SK-N-SH (cell line): Measurements from ENCODE around the gene ZC3H15. TPM values are rescaled to one million over a fixed set of nuclear protein-coding genes. Genes with fewer than 3 reads are reported as not detected.

ENCODE experiments used
- CTCF ChIA-PET: fragments of 300-600, 350-600 bp; formaldehyde crosslinking; extraction: SDS; loops from one replicate; lab custom pipeline; 2021; lab: Yijun Ruan, JAX
- POLR2A ChIA-PET: fragments of 350-600 bp; sonication (Branson Sonifier 250); formaldehyde crosslinking; extraction: SDS; loops from one replicate; lab custom pipeline; 2020; ENCODE audit warnings: antibody characterized with exemption, inconsistent platforms; lab: Yijun Ruan, JAX
- DNase-seq: peaks from one replicate; pipeline ENCODE4 v3.0.0; 2012
- H2AFZ ChIP-seq: fragments of 200-600 bp; sonication (generic); 2 replicates; pipeline ENCODE4 v1.8.1; 2016; ENCODE audit warnings: antibody characterized with exemption, mild to moderate bottlenecking, low read depth
- H3F3A ChIP-seq: fragments of 200-600 bp; sonication (generic); replicated peaks from 2 replicates; pipeline ENCODE3; 2016; ENCODE audit warnings: antibody characterized with exemption, mild to moderate bottlenecking; ENCODE audit not compliant: insufficient read depth
- H3K27ac ChIP-seq, 2 experiments: fragments of 200-500 bp in 1 of 2; fragments of 200-600 bp in 1 of 2; sonication (Bioruptor generic) in 1 of 2; sonication (generic), shearing (Covaris generic) in 1 of 2; 2 replicates each; pipeline versions ENCODE4 v1.5.1 to v1.6.1; 2014 to 2016; ENCODE audit warnings: low read depth in 2 of 2, inconsistent platforms in 1 of 2, low read length in 1 of 2, mild to moderate bottlenecking in 1 of 2, mixed read lengths in 1 of 2
- H3K27me3 ChIP-seq: fragments of 200-600 bp; sonication (generic), shearing (Covaris generic); 2 replicates; pipeline ENCODE4 v1.6.1; 2016; ENCODE audit warnings: mixed run types; ENCODE audit not compliant: insufficient read depth
- H3K36me3 ChIP-seq, 2 experiments: fragments of 200-500 bp in 1 of 2; fragments of 200-600 bp in 1 of 2; sonication (Bioruptor generic) in 1 of 2; sonication (generic) in 1 of 2; replicated peaks in 1 of 2; 2 replicates each; pipeline versions ENCODE3 to v1.5.1; 2014 to 2016; ENCODE audit warnings: low read length in 1 of 2, mild to moderate bottlenecking in 1 of 2; ENCODE audit not compliant: insufficient read depth in 2 of 2, control insufficient read depth in 1 of 2
- H3K4me1 ChIP-seq, 2 experiments: fragments of 200-500 bp in 1 of 2; fragments of 200-600 bp in 1 of 2; sonication (Bioruptor generic) in 1 of 2; sonication (generic), shearing (Covaris generic) in 1 of 2; 2 replicates each; pipeline versions ENCODE4 v1.5.1 to v1.6.1; 2014 to 2016; ENCODE audit warnings: low read depth in 1 of 2, low read length in 1 of 2, mixed run types in 1 of 2; ENCODE audit not compliant: insufficient read depth in 2 of 2, control insufficient read depth in 1 of 2
- H3K4me2 ChIP-seq: fragments of 200-600 bp; sonication (generic), shearing (Covaris generic); 2 replicates; pipeline ENCODE4 v1.6.1; 2017; ENCODE audit warnings: mixed run types
- H3K4me3 ChIP-seq, 2 experiments: fragments of 200-500 bp in 1 of 2; fragments of 200-600 bp in 1 of 2; sonication (Bioruptor generic) in 1 of 2; sonication (generic), shearing (Covaris generic) in 1 of 2; 2 replicates each; pipeline versions ENCODE4 v1.5.1 to v1.8.1; 2014 to 2016; ENCODE audit warnings: low read depth in 2 of 2, inconsistent platforms in 1 of 2, low read length in 1 of 2, mild to moderate bottlenecking in 1 of 2, mixed read lengths in 1 of 2, moderate library complexity in 1 of 2
- H3K79me2 ChIP-seq: fragments of 200-600 bp; sonication (generic); 2 replicates; pipeline ENCODE4 v1.8.1; 2017; ENCODE audit warnings: mild to moderate bottlenecking; ENCODE audit not compliant: insufficient read depth
- H3K9ac ChIP-seq: fragments of 200-600 bp; sonication (generic); 2 replicates; pipeline ENCODE4 v1.6.1; 2017; ENCODE audit warnings: mixed run types
- H3K9me2 ChIP-seq: fragments of 200-600 bp; sonication (generic); 2 replicates; pipeline ENCODE4 v1.6.1; 2017; ENCODE audit warnings: mixed run types
- H3K9me3 ChIP-seq: fragments of 200-600 bp; sonication (generic); 2 replicates; pipeline ENCODE4 v1.6.1; 2017; ENCODE audit warnings: mixed run types, mild to moderate bottlenecking, moderate library complexity
- H4K20me1 ChIP-seq: fragments of 200-600 bp; sonication (generic); 2 replicates; pipeline ENCODE4 v1.6.1; 2017; ENCODE audit warnings: mild to moderate bottlenecking, mixed run types; ENCODE audit not compliant: insufficient read depth
- ELF1 ChIP-seq: IDR thresholded peaks from 2 replicates; pipeline ENCODE4 v1.4.0; 2012
- EP300 ChIP-seq, 2 experiments: IDR thresholded peaks; 2 replicates each; pipeline versions ENCODE4 v1.4.0 to v1.6.1; 2012; ENCODE audit warnings: borderline replicate concordance in 1 of 2, low read depth in 1 of 2, low read length in 1 of 2
- FOXJ3 ChIP-seq: sonication (generic); formaldehyde crosslinking; IDR thresholded peaks from 2 replicates; pipeline ENCODE4 v1.5.1; 2020; ENCODE audit warnings: mild to moderate bottlenecking, missing genetic modification reagents
- GATA2 ChIP-seq: sonication (generic); formaldehyde crosslinking; IDR thresholded peaks from 2 replicates; pipeline ENCODE4 v1.5.0; 2020; ENCODE audit warnings: mild to moderate bottlenecking, missing genetic modification reagents
- JUND ChIP-seq: IDR thresholded peaks from 2 replicates; pipeline ENCODE4 v1.4.0; 2012
- MEF2A ChIP-seq: IDR thresholded peaks from 2 replicates; pipeline ENCODE4 v1.4.0; 2012; ENCODE audit warnings: low read depth, borderline replicate concordance
- MXI1 ChIP-seq: IDR thresholded peaks from 2 replicates; pipeline ENCODE4 v1.6.1; 2012; ENCODE audit warnings: mild to moderate bottlenecking, low read depth, low read length, improper control_type of control experiment
- RCOR1 ChIP-seq: fragments of 150-350 bp; IDR thresholded peaks from 2 replicates; pipeline ENCODE4 v1.6.1; 2017; ENCODE audit warnings: antibody characterized with exemption, low read length
- RFX5 ChIP-seq: IDR thresholded peaks from 2 replicates; pipeline ENCODE4 v1.6.1; 2012; ENCODE audit warnings: mild to moderate bottlenecking, improper control_type of control experiment, low read length
- SIN3A ChIP-seq: IDR thresholded peaks from 2 replicates; pipeline ENCODE4 v1.6.1; 2012; ENCODE audit warnings: low read depth, mild to moderate bottlenecking, low read length, moderate library complexity, borderline replicate concordance
- SMC3 ChIP-seq: IDR thresholded peaks from 2 replicates; pipeline ENCODE4 v1.6.1; 2012; ENCODE audit warnings: low read depth, low read length, improper control_type of control experiment
- USF1 ChIP-seq: IDR thresholded peaks from 2 replicates; pipeline ENCODE4 v1.4.0; 2012; ENCODE audit warnings: low read depth, borderline replicate concordance
- WGBS: methylation state at CpG from one replicate; pipeline ENCODE4 v1.1.6; 2017; ENCODE audit warnings: low lambda C conversion rate; 5-methylcytosine and 5-hydroxymethylcytosine counted together
- polyA plus RNA-seq, 3 experiments: library from polyadenylated mRNA; depleted of rRNA; stranded (reverse); fragments of >200 nt; gene quantifications; 2 replicates each; pipeline ENCODE4 v1.2.3, GENCODE V29; 2012
- TF ChIP-seq, protein P1 (sequence below): IDR thresholded peaks from 2 replicates; pipeline ENCODE4 v1.4.0; 2012; ENCODE audit warnings: low read depth, borderline replicate concordance
- TF ChIP-seq, protein P2 (sequence below): IDR thresholded peaks from 2 replicates; pipeline ENCODE4 v1.4.0; 2012; ENCODE audit warnings: low read depth
- TF ChIP-seq, protein P3 (sequence below): fragments of 200-600 bp; sonication (generic); IDR thresholded peaks from 2 replicates; pipeline ENCODE4 v1.6.1; 2017; ENCODE audit warnings: antibody characterized with exemption, mild to moderate bottlenecking, moderate library complexity

ZC3H15 gene
- polyA plus RNA-seq, 1 of the 3 experiments (the other 2 are of a cell fraction), result 26.5 TPM

- TF ChIP-seq, protein P1, sequence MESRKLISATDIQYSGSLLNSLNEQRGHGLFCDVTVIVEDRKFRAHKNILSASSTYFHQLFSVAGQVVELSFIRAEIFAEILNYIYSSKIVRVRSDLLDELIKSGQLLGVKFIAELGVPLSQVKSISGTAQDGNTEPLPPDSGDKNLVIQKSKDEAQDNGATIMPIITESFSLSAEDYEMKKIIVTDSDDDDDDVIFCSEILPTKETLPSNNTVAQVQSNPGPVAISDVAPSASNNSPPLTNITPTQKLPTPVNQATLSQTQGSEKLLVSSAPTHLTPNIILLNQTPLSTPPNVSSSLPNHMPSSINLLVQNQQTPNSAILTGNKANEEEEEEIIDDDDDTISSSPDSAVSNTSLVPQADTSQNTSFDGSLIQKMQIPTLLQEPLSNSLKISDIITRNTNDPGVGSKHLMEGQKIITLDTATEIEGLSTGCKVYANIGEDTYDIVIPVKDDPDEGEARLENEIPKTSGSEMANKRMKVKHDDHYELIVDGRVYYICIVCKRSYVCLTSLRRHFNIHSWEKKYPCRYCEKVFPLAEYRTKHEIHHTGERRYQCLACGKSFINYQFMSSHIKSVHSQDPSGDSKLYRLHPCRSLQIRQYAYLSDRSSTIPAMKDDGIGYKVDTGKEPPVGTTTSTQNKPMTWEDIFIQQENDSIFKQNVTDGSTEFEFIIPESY, result no peak
- TF ChIP-seq, protein P2, sequence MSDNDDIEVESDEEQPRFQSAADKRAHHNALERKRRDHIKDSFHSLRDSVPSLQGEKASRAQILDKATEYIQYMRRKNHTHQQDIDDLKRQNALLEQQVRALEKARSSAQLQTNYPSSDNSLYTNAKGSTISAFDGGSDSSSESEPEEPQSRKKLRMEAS, result no peak
- no peak for TF ChIP-seq SMC3
- no peak for TF ChIP-seq RFX5
Measured at GRCh38 chr2:186493564-186494085, 7.6 kb downstream of the ZC3H15 start (continued).

- no peak overlapping the region for H2AFZ ChIP-seq
- H3F3A ChIP-seq, result no peaks in the 10 kb centered on the region
- no peaks in the 10 kb centered on the region for H3K9me3 ChIP-seq
- no peaks in the 10 kb centered on the region for H3K27me3 ChIP-seq
- 94% methylated on average over 7 of the region's 7 CpGs for WGBS
- H3K4me3 ChIP-seq, result no peak overlapping the region
- H3K9ac ChIP-seq, result no peak overlapping the region
- H3K27ac ChIP-seq, result no peak overlapping the region
- H4K20me1 ChIP-seq, result peaks cover 40% of the 10 kb centered on the region
- no peaks in the 10 kb centered on the region for H3K9me2 ChIP-seq
- POLR2A ChIA-PET, result no interaction called here
- TF ChIP-seq MEF2A, result no peak
- no peak for TF ChIP-seq RCOR1
- TF ChIP-seq JUND, result no peak
- no peak for TF ChIP-seq RFX5
- TF ChIP-seq ELF1, result no peak
- TF ChIP-seq EP300 (IDR thresholded peaks at IDR 0.05; ENCODE audit: borderline replicate concordance in 1 of 2, low read depth in 1 of 2, low read length in 1 of 2), result no peak
- TF ChIP-seq MXI1, result no peak
- no peak for TF ChIP-seq FOXJ3 (CRISPR knock-in tag)
- TF ChIP-seq SMC3, result no peak
- TF ChIP-seq, protein P3, sequence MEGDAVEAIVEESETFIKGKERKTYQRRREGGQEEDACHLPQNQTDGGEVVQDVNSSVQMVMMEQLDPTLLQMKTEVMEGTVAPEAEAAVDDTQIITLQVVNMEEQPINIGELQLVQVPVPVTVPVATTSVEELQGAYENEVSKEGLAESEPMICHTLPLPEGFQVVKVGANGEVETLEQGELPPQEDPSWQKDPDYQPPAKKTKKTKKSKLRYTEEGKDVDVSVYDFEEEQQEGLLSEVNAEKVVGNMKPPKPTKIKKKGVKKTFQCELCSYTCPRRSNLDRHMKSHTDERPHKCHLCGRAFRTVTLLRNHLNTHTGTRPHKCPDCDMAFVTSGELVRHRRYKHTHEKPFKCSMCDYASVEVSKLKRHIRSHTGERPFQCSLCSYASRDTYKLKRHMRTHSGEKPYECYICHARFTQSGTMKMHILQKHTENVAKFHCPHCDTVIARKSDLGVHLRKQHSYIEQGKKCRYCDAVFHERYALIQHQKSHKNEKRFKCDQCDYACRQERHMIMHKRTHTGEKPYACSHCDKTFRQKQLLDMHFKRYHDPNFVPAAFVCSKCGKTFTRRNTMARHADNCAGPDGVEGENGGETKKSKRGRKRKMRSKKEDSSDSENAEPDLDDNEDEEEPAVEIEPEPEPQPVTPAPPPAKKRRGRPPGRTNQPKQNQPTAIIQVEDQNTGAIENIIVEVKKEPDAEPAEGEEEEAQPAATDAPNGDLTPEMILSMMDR, result no peak
- no peak for TF ChIP-seq SIN3A
- no peak for TF ChIP-seq USF1
- no peak for TF ChIP-seq GATA2 (CRISPR knock-in tag)
- H3K36me3 ChIP-seq, result peaks cover 44 to 60% of the 10 kb centered on the region in 2 experiments
- H3K79me2 ChIP-seq, result peaks cover 86% of the 10 kb centered on the region
- no peaks in the 10 kb centered on the region; a peak in 1 of 4 replicates for H3K4me1 ChIP-seq
- DNase-seq, result no peak
- H3K4me2 ChIP-seq, result no peak overlapping the region
- CTCF ChIA-PET, result interaction anchor here (0.8 to 1.5 kb wide), 2 partner anchors 8 to 145 kb away, joined by 4 to 6 read pairs; no protein-coding TSS in a partner anchor
Measured at GRCh38 chr2:186496401-186496800, 10.3 kb downstream of the ZC3H15 start.
